H1 (cell line): ENCODE results near the gene TLE2. TPM values are rescaled to one million over a fixed set of nuclear protein-coding genes. Genes with fewer than 3 reads are reported as not detected.

Experiments used
- ATF2 ChIP-seq: IDR thresholded peaks from 2 replicates; pipeline ENCODE4 v1.6.1; 2012; ENCODE audit warnings: low read length, inconsistent platforms
- BACH1 ChIP-seq: IDR thresholded peaks from 2 replicates; pipeline ENCODE4 v1.6.1; 2012; ENCODE audit warnings: low read length, improper control_type of control experiment
- BCL11A ChIP-seq, 2 experiments: IDR thresholded peaks; one replicate each; pipeline ENCODE4 v1.6.1; 2011; ENCODE audit warnings: low read depth in 2 of 2, low read length in 2 of 2, mild to moderate bottlenecking in 2 of 2
- CTCF ChIP-seq, 3 experiments: IDR thresholded peaks; 1 replicate in 2 of 3; 2 replicates in 1 of 3; pipeline versions ENCODE4 v1.5.1 to v1.6.1; 2011; ENCODE audit warnings: low read length in 3 of 3, mild to moderate bottlenecking in 3 of 3, inconsistent platforms in 2 of 3, low read depth in 1 of 3, moderate library complexity in 1 of 3; ENCODE audit not compliant: insufficient read depth in 1 of 3; ENCODE audit errors: control extremely low read depth in 1 of 3
- SIRT6 ChIP-seq: IDR thresholded peaks from one replicate; pipeline ENCODE4 v1.7.1; 2012; ENCODE audit warnings: low read length, inconsistent platforms
- SIX5 ChIP-seq: IDR thresholded peaks from 2 replicates; pipeline ENCODE4 v1.6.1; 2011; ENCODE audit warnings: mild to moderate bottlenecking, low read depth, low read length
- SP1 ChIP-seq: IDR thresholded peaks from 2 replicates; pipeline ENCODE4 v1.6.1; 2011; ENCODE audit warnings: low read depth, low read length
- TBP ChIP-seq: IDR thresholded peaks from 2 replicates; pipeline ENCODE4 v1.6.1; 2011; ENCODE audit warnings: low read depth, low read length, improper control_type of control experiment
- polyA plus RNA-seq, 7 experiments: library from polyadenylated mRNA; depleted of rRNA in 3 of 7; stranded (reverse) in 5 of 7; unstranded in 2 of 7; fragments of >200 nt in 5 of 7; fragments of 200-250 nt in 2 of 7; gene quantifications; 1 replicate in 5 of 7; 2 replicates in 1 of 7; 4 replicates in 1 of 7; pipeline versions ENCODE4 v1.2.1 to v1.2.3, GENCODE V29; 2011 to 2013; ENCODE audit warnings: missing spikeins in 2 of 7, mixed read lengths in 2 of 7
- total RNA-seq: library from RNA; stranded (reverse); fragmentation: NEBNext Ultra II Directional; extraction: Animal tissue kit (Norgen Biotek cat#: 25700); gene quantifications from 2 replicates; pipeline ENCODE4 v1.2.1, GENCODE V29; 2021

Gene TLE2
- total and polyA plus RNA-seq, 2 of the 8 experiments (the other 6 are each of a cell fraction or from before 2014, with no cell fraction given): 8.0 to 11.5 TPM

- TF ChIP-seq CTCF (IDR thresholded peaks at IDR 0.05; ENCODE audit: control extremely low read depth in 1 of 3, insufficient read depth in 1 of 3, low read depth in 1 of 3, low read length in 3 of 3): no peak
- TF ChIP-seq TBP: no peak
- TF ChIP-seq BCL11A (IDR thresholded peaks at IDR 0.05; ENCODE audit: low read depth in 2 of 2, low read length in 2 of 2): no peak
- no peak for TF ChIP-seq BACH1
- no peak for TF ChIP-seq SIX5
- TF ChIP-seq ATF2: no peak
- TF ChIP-seq SIRT6: no peak
- no peak for TF ChIP-seq SP1
Measured at GRCh38 chr19:3053780-3054179, 24.7 kb upstream of the TLE2 start (continued).
